Measurements from ENCODE around the gene RCBTB2.

RCBTB2 gene

DNA sequence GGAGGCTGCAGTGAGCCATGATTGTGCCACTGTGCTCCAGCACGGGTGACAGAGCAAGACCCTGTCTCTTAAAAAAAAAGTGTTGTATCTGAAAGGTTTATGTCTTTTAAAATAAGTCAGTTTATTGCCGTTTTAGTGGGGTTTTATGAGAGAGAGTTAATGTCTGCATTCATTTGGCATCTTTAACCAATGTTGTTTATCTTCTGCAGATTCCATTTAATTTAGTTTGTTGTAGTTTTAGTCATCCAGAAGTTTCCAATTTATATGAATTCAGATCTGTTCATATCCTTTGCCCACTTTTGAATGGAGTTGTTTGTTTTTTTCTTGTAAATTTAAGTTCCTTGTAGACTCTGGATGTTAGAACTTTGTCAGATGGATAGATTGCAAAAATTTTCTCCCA is 83.2 kb downstream of the RCBTB2 start:
- DNase-seq (ENCODE audit: low read depth, low spot score) = no peak

DNA sequence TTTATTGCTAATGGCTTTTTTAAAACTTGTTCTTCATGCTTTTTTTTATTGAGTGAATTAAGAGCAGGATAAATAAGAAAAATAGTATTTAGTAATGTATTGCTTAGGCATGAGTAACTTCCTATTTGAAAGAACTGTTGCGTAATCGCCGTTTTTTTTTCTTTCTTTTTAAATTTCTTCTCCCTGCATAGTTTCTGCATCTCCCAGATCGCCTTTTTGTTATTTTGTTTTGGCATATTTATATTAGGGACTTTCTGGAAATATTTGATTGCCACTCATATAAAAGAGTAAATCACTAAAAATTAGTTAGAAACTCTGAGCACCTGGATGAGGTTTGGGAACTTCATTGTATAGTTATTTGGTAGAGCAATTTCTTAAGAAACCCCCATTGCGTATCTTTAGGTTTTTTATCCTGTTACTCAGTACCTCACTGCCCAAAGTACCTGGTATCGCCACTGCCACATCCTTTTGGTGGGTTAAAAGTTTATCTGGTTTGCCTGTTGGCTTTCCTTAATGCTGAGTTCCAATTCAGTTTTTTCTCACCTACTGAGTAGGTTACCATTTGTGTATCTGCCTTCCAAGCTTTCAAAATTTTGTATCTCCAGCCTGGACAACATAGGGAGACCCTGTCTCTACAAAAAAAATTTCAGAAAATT is 83.8 kb downstream of the RCBTB2 start:
- DNase-seq (ENCODE audit: low read depth, low spot score) = no peak

DNA sequence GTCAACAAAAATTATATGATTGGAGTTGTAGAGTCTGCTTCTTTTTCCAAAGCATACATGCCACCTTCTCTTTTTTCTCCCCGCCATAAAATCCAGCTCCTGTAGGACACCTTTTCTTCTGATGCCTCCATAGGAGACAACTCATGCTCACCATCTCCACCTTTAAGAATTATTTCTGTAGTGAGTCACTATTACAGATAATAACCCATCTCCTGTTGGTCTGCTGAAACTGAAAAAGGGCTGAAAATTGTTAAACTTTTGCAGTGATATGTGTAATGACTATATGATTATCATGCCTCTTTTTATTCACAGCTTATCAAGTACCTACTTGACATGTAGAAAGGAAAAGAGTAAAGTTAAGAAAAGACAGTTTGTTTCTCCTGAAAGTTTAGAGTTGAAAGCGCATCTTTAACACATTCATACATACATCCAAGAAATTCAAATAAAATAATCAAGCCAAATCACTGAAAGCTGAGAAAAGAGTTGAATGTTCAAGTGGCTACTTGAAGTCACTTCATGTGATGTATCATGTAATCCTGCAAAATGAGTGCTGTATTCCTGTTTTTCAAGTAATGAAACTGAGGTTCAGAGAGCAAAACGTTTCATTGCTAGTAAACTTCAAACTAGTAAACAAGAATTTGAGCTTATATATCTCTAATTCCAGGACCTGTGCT is 84.5 kb downstream of the RCBTB2 start:
- no peak for DNase-seq (ENCODE audit: low read depth, low spot score)

DNA sequence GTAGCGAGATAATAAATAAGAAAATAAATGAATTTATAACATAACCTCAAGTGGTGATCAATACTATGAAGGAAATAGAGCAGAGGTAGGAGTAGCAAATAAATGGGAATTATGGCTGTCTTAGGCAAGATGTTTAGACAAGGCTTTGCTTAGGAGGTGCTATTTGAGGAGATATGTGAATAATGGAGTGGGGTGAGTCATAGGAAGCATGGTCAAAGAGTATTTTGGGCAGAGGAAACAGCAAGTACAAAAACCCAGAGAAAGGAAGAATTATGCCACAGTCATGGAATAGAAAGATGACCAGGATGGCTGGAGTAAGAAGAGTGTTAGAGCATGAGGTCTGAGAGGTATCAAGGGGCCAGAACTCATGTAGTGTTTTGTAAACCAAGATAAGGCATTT is 86.4 kb downstream of the RCBTB2 start:
- DNase-seq (ENCODE audit: low read depth, low spot score) = no peak

DNA sequence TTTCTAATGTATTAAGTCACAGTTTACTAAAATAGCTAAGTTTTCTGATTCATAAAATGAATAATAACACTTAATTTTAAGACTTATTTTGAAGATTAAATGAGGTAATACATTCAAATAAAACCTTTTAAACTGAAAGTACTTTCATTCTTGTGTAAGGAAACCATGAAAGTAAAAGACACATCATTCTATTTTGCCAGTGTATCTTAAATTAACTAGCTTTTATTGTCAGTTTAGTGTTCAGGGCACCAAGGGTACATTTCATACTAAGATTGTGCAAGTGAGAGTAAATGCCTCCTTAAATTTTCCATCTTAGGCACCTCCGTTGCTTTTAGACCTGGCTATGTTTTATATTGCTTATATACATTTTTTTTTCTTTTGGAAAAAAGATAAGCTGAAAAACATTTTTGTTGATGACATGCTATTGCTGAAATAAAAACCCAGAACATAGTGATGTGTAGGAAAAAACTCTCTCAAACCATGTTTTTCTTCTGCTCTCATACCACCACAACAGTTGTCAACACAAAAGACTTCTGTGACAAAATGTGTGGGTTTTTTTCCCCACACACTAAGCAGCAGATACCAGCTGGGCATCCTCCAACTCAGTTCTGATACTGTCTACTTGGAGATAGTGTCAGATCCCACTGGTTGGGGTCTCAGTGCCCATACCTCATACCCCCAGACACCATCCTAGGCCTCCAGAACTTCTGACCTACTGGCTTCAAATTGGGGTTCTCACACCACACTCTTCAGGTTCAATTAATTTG is 89.3 kb downstream of the RCBTB2 start:
- no peak for DNase-seq (ENCODE audit: low read depth, low spot score)

Measured in iPS DF 19.7 (cell line).